GM10847 (cell line): Measurements from ENCODE around the gene TVP23C.

ENCODE experiments used
- POLR2A ChIP-seq: IDR thresholded peaks from 2 replicates; pipeline ENCODE4 v1.6.1; 2011; ENCODE audit not compliant: insufficient read length; ENCODE audit errors: extremely low read depth

TVP23C gene

GRCh38 chr17:15453782-15454181, 109.5 kb downstream of the TVP23C start:
- TF ChIP-seq POLR2A: no peak

GRCh38 chr17:15453246-15453645, 110.0 kb downstream of the TVP23C start:
- TF ChIP-seq POLR2A: no peak

DNA sequence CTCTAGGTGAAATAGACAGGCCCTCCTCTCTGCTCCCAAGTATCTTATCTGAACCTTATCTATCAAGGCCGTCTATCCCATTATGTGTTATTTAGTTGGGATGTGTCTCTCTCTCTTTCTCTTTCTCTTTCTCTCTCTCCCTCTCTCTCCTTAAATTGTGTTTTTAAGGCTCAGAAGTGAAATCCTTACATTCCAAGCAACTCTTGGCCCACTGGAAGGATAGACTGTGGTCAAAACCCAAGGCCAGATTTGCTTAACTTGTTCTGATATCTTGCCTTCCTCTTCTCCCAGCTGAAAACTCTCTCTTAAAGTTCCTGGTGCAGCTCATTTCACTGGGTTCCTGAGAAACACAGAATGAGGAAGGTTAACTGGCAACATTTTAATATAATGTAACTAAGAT, 110.5 kb downstream of the TVP23C start:
- TF ChIP-seq POLR2A: no peak
